A204.1 (cell line): ENCODE data around the gene CDX1.
"Not testable (repeated sequence)": the region's sequence is repeated elsewhere in the genome, so short reads cannot be mapped to it uniquely, and the experiment has no call there.

ENCODE experiments used
- FAIRE-seq: peaks from 2 replicates; lab custom pipeline; 2012; peaks lifted over from hg19 to GRCh38; lab: Jason Lieb, UNC

The CDX1 gene

DNA sequence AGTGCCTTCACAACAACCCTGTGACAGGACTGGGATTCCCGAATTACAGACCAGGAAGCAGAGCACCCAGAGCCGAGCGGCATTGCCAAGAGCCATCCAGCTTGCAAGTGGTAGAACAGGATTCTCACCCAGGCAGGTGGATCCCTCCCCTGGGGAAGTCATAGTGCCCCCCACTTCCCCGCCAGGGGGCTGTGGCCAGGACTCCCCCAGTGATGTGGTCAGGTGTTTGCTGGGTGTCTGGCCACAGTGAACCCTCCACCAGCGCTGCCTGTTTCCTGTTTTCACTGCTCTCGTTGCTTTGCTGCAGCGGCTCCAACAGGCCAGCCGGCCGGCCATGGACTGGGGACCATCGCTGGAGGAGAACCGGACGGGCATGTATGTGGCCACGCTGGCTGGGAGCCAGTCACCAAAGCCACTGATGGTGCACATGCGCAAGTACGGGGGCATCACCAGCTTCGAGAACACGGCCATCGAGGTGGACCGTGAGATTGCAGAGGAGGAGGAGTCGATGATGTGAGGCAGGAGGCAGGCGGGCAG lies 42.6 kb downstream of the CDX1 start:
- FAIRE-seq: no peak

DNA sequence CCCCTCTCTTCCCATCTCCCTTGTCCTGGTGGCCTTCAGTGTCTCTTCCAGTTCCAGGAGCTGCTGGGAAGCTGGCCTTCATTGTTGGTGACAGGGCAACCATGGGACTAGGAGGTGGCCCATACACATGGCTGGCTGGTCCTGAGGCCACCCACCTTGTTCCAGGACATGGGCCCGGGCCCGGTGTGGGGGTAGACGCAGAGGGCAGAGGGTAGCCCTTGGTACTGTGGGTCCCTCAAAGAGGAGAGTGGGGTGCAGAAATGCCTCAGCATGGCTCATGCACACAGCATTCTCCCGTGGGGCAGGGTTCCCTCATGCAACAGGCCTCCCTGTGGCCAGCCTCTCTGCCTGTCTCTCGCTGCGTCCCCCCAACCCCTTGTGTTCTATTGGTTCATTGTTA lies 44.1 kb downstream of the CDX1 start:
- no peak for FAIRE-seq

DNA sequence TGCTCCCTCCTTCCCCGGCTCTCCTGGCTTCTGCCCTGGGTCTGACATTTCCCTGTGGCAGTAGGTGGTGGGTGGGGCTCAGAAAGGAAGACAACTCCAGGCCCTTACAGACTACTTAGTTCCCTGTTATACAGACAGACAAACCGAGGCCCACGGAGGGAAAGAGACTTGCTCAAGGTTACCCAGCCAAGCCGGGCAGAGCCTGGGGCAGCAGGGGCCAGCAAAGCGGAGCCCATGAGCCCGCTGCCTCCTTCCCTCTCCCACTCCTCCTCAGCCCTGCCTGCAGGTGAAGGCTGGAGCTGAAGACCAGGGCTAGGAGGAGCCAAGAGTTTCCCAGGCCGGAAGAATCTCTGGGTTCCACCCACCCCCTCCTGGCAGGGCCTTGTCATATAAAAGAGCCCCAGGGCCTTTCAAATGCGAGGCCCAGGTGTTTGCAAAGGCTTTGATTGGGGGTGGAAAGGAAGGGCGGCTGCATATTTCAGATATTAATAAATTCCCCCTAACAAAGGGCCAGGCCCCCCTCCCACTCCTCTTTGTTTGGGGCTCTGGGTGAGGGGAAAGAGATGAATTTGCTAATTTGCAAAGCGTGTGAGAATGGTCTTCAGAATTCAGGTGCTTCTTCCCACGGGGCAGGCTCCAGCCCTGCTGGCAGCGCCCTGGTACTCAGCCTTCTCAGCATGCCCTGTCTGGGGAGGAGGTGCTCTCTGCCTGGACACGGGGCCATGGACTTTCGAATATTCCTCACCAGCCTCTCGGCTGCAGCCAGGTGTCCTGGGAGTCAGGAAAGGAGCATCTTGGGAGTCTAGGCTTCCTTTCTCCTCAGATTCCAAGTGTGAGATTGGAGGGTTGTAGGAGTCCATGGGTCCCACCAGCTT lies 44.8 kb downstream of the CDX1 start:
- FAIRE-seq: no peak

DNA sequence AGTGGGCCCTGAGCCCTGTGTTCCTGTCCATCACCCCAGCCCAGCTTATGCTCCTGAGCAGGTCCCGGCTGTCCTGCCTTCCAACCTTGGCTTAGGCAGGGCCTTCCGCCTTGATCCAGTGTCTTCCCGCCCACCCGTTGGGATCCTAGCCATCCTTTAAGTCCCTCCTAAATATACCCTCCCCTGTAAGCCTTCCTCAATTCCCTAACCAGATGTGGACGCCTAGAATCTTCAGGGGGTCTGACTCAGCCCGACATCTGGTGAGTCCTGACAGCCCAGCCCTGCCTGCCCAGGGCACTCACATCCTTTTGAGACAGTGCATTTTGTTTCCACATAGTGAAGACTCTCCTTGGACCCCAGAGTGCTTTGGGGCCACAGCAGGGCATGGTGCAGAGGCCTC lies 47.0 kb downstream of the CDX1 start:
- no peak for FAIRE-seq

DNA sequence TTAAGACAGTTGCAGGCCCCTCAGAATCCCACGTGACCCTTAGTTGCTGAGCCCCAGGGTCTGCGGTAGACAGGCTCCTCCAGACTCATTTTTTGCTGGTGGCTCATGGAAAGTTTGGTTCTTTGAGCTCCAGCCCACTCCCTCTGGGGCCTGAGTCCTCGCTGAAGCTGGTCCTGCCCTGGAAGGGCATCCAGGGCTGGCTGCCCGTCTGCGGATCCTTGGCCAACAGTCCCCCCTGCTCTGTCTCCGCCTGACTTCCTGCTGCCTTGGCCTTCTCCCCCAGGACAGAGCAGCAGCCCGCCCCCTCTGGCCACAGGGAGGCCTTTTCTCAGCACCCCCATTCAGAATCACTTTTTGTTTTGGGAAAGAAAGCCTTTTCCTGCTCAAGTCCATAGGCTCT lies 47.7 kb downstream of the CDX1 start:
- FAIRE-seq: no peak

DNA sequence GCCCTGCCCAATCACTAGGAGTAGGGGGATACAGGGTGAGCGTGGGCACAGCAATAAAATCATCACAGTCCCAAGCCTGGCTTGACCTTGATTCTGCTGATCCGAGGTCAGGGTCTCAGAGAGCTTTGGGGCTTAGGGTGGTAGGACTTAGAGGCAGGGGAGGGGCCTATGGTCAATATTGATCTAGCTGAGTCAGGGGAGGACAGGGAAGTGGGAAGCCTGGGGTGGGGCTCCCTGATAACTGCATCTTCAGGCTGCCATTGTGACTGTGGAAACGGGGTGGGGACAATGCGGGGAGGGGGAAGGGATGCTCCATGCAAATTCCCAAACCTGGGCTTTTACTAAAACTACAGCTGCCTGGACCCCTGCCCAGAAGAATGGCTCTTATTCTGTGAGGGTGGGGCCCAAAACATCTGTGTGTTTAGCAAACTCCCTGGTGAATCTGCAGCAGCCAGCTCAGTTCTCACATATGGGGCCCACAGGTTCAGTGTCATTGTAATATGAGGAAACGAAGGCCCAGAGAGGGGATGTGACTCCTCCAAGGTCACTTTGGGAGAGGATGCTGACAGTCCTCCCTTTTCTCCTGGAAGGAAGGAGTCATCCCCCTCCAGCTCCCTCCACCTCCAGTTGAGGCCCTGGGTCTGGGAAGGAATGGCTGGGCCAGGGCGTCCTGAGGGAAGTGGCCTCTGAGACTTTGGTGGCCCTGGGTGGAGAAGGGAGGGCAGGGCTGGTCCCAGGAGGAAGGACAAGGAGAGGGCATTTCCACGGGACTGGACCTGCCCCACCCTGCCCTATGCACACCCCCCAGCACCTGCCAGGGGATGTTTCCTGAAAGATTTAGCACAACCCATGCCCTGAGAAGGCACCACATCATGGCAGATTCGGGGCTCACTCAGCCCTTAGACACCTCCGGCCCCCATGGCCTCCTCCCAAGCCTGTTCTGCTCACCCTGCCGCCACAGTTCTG lies 49.7 kb downstream of the CDX1 start:
- FAIRE-seq: no peak

DNA sequence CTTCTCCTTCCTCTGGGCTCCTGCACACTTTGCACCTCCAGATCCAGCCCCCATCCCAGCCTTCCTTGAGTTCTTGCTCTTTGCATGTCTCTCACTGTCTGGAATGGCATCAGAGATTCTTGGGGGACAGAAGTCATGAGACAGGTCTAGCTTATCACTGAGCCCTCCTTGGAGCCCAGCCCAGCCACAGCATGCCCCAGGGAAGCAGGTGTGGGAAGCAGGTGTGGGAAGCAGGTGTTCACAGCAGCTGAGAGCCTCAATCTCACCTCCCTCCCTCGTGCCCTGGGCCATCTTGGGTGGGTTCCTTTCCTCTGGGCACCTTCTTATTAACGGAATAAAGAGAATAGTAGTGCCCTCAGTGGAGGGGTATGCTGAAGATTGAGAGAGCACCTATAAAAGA lies 50.5 kb downstream of the CDX1 start:
- FAIRE-seq: no peak

DNA sequence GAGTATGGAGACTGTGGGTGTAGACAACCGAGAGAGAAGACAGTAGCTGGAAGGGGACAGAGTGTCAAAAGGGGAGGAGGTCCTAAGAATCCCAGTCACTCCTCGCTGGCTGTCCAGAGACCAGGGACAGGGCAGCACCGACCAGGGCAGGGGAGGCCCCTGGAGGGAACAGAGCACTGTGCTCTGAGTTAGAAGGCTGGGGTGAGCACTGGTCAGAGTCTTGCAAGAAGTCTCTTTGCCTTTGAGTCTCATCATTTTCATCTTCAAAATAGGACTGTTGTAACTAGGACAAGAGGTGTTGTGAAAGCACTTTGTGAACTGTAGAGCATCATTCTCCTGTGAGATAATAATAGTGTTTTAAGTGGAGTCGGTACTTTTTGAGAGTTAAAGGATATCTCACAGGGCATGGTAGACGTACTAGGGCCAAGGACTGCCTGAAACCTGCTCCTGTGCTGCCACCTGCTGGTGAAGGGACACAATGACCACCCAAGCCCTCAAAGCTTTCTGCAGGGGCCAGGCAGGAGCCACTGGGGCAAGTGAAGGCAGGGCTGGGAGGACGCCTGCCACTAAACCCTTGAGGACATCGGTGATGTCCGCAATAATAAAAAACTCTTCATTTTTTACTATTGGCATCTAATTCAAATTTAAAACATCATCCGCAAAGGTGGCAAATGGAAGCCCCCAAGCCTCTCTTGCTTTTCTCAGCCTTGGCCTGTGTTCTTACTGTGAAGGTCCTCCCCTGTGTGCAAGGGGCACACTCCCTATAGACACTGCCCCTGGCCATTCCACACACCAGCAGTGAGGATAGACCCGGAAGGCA lies 51.5 kb downstream of the CDX1 start:
- peak; percentile 72 for FAIRE-seq

DNA sequence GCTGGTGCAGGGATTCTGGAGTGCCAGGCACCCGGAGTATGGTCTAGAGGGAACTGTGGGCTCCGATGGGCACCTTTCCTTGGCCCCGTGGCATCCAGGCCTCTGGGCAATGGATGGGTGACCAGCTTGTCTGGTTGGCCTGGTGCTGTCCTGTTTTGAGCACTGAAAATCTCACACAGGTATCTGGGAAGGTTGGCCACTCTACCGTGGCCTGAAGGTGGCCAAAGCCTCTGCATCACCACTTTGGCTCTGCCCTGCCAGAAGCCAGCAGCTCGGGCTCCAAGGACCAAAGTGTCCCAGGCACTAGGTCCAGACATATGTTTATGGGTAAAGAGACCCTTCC lies 52.1 kb downstream of the CDX1 start:
- no peak for FAIRE-seq

DNA sequence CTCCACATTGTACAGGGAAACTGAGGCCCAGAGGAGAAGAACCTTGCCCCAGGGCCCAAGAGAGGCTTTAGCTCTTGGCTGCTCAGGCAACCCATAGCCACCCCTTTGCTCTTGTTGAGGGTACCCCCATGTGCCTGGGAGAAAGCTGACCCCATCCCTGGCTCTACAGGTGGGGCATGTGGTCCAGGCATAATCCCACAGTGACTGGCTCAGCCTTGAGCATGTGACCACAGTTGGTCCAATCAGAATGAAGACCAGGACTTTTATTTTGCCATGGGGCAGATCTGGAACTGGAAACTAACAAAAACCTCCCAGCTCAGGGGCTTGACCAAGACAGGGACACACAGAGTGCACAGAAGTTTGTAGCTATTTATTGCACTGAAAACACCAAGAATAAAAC lies 52.6 kb downstream of the CDX1 start:
- FAIRE-seq: no peak

DNA sequence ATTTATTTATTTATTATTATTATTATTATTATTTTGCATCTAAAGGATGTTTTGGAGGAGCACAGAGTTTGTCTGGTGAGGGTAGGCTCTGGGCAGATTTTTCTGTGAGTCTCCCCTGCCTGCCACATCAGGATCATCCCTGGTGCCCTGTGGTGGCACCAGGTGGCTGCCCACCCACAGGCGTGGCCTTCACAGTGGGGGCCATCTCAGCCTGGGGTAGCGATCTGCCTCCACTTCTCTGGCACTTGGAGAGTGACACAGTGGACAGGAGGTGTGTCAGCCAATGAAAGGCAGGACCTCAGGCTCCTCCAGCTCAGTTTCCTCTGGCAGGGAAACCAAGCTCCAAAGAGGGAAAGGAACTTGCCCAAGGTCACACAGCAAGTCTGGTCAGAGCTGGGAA lies 53.3 kb downstream of the CDX1 start:
- FAIRE-seq: no peak

DNA sequence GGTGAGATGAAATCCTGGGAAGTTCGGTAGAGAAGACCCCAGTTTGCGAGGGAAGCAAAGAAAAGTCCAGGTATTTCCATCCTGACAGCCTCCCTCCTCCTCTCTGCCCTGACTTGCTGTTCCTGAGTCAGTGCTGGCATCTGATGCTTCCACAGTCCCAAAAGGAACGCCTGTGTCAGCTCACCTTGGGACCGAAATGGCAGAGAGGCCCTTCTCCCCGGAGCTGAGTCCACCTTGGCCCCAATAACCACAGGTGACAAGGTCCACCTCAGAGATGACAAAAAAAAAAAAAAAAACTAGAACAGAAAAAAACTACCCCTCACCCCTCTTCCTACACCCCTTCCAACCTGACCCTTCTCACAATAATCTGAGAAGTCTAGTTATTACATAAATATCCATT lies 54.9 kb downstream of the CDX1 start:
- FAIRE-seq: no peak

DNA sequence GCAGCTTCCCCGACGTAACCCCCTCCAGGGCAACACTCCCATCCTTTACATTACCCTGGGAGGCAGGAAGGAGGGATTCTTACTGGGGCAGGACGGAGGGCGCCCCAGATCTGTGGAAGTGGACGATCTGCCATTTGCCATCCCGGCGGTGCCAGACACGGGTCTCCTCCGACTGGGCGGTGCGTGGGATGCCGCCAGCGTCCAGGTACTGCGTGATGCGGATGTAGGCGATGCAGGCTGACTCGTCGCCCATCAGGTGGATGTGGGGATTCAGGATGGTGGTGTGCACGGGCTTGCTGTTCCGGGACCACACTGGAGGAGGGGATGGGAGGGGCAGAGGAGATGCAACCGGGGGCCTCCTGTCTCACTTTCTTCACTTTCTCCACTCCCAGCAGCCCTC lies 56.3 kb downstream of the CDX1 start:
- FAIRE-seq: no peak

DNA sequence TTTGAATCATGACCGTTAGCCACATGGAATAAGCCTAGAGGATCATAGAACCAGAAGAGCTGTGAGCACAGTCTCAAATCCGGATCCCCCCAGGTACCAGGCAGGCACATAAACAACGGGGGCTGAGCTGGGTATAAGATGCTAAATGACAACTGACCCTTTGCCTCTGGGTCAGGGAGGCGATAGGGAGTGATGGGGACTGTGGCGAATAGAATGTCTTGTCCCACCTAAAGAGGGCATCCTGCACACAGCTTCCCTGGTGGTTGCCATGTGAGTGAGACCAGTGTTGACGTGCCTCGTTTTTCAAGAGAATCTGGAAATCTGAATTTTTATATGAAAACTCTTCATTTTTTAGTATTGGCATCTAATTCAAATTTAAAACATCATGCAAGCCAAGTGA lies 56.9 kb downstream of the CDX1 start:
- FAIRE-seq: no peak

DNA sequence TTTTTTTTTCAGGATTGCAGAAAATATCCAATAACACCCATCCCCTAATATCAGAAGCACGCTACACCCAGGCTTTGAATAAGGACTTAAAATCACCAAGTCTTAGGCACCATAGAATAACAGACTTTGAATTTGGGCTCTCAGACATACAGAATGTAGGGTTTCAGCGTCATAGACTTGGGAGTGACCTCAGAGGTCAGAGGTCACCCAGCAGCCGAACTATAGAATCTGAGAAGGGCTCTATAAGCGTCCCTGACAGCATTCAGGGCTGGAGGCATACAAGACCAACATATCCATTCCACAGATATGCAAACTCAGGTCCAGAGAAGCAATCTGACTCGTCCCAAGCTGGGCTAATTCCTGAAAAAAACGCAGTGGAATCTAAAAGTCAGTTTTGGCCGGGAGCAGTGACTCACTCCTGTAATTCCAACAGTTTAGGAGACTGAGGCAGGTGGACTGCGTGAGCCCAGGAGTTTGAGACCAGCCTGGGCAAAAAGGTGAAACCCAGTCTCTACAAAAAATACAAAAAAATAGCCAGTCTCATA lies 58.0 kb downstream of the CDX1 start:
- no peak for FAIRE-seq

DNA sequence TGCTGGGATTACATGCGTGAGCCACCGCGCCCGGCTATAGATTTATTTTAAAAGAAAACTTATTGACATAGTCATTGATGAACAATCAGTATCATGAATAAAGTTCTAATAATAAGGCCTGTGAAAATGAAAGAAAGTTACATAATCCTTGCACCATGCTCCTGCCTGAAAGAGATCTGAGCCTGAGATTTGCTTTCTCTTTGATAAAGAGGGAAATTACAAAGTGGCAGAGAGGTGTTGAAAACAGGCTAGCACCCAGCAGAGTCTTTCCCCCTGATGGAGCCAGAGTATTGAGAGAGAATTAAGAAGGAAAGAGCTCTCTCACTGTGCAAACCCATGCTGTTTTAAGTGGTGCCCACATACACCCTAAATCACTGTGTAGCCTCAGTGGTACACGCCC lies 60.5 kb downstream of the CDX1 start:
- FAIRE-seq: no peak

DNA sequence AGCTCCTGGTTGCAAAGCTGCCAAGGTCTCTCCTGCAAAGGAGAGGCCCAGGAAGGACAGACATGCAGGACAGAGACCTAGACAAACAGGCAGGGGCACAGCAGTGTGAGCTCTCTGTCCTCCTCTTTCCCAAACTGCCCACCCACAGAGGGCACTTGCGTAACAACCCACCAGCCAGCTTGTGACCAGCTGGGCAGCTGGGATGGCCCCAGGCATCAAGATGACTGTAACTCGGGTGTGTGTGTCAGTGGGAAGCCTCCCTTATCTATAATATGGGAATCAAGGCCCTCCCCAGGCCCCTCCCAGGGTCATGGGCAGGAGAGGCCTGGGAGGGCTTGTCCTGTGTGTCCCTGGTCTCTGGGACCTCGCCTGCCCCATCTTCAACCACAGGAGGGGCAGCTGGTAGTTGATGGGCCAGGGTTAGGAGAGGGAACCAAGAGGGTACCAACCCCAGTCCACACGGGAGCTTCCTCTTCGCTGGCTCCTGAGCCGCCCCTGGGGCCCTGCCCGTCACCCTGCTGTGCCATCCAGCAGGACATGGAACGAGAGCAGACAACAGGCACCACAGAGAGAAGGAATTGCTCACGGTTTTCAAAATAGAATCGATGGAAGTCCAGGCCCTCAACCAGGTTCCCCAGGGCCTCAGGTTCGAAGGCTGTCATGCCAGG lies 61.2 kb downstream of the CDX1 start:
- no peak for FAIRE-seq

DNA sequence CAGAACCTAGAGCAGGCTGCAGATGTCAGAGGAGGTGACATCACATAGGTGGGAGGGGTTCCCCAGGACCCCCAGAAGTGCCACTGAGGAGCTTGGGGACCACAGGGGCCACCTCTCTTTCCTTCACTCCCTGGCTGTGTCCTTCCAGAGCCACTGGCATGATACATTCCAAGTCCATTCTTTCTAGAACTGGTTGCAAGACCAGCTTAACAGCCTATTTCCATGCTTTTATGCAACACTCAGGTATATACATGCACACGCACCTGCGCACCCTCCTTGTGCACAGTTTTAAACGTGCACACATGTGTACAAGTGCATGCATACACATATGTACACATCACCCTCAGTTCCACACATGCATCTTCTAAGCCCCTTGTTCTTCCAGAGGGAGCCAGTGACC lies 63.0 kb downstream of the CDX1 start:
- no peak for FAIRE-seq

DNA sequence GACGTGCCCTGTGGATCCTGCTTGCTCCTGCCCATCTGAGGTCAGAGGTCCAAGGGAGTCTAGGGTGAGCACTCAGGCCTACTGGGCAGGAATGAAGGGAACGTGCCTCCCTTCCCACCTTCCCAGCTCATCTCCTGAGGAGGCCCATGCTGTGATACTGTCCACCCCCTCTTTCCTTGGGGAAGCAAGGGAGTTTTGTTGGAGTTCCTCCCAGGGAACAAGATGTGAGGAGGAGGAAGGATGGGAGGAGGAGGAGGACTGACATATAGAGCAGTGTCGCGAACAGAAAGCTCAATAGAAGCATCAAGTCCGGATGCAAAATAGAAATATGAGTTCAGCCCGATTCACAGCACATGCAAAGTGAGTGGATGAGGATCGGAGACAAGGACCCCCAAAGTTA lies 64.3 kb downstream of the CDX1 start:
- no peak for FAIRE-seq

DNA sequence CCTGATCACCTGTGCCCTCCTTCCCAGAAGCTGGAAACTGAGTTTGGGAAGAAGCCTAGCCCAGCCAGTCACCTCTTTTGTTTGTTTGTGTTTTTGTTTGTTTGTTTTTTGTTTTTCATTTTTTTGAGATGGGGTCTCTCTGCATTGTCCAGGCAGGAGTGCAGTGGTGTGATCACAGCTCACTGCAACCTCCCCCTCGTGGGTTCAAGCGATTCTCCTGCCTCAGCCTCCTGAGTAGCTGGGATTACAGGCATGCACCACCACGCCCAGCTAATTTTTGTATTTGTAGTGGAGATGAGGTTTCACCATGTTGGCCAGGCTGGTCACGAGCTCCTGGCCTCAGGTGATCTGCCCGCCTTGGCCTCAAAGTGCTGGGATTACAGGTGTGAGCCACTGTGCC lies 67.1 kb downstream of the CDX1 start:
- FAIRE-seq: not testable (repeated sequence)
